GM08714 (cell line): ENCODE results near the gene ELFN1.

Experiments used
- H3K4me3 ChIP-seq: fragments of 200-500 bp; sonication (Bioruptor generic); 2 replicates; pipeline ENCODE4 v1.5.1; 2014; ENCODE audit warnings: mild to moderate bottlenecking, low read length, inconsistent platforms
- ZNF274 ChIP-seq: IDR thresholded peaks from 2 replicates; pipeline ENCODE4 v1.6.1; 2012; ENCODE audit warnings: mild to moderate bottlenecking, low read depth, low read length

The ELFN1 gene

GRCh38 chr7:1742555-1743303, 72.7 kb downstream of the ELFN1 start:
- TF ChIP-seq ZNF274, result no peak
- H3K4me3 ChIP-seq, result no peak overlapping the region

- H3K4me3 ChIP-seq, result no peak overlapping the region
- no peak for TF ChIP-seq ZNF274
These were observed 73.6 kb downstream of the ELFN1 start for GRCh38 chr7:1743481-1744230.

GRCh38 chr7:1744296-1745017, 74.4 kb downstream of the ELFN1 start:
- TF ChIP-seq ZNF274, result no peak
- no peak overlapping the region for H3K4me3 ChIP-seq

GRCh38 chr7:1745018-1745532, 75.0 kb downstream of the ELFN1 start:
- TF ChIP-seq ZNF274, result no peak
- no peak overlapping the region for H3K4me3 ChIP-seq

- H3K4me3 ChIP-seq, result no peak overlapping the region
- TF ChIP-seq ZNF274, result no peak
These were observed 75.8 kb downstream of the ELFN1 start for GRCh38 chr7:1745576-1746490.

- no peak overlapping the region for H3K4me3 ChIP-seq
- TF ChIP-seq ZNF274, result no peak
These were observed 76.5 kb downstream of the ELFN1 start for GRCh38 chr7:1746491-1746975.

- no peak for TF ChIP-seq ZNF274
- no peak overlapping the region for H3K4me3 ChIP-seq
These were observed 77.1 kb downstream of the ELFN1 start for GRCh38 chr7:1747004-1747801.

GRCh38 chr7:1748076-1748838, 78.2 kb downstream of the ELFN1 start:
- TF ChIP-seq ZNF274, result no peak
- H3K4me3 ChIP-seq, result no peak overlapping the region

GRCh38 chr7:1748839-1749173, 78.7 kb downstream of the ELFN1 start:
- TF ChIP-seq ZNF274, result no peak
- H3K4me3 ChIP-seq, result no peak overlapping the region

- no peak overlapping the region for H3K4me3 ChIP-seq
- no peak for TF ChIP-seq ZNF274
These were observed 79.3 kb downstream of the ELFN1 start for GRCh38 chr7:1749351-1749863.

- no peak for TF ChIP-seq ZNF274
- H3K4me3 ChIP-seq, result no peak overlapping the region
These were observed 79.9 kb downstream of the ELFN1 start for GRCh38 chr7:1749864-1750466.
